Esophagus squamous epithelium (tissue), 5 donors: Measurements from ENCODE around the gene POLN. TPM values are rescaled to one million over a fixed set of nuclear protein-coding genes. Genes with fewer than 3 reads are reported as not detected.

Source experiments
- DNase-seq: peaks from one replicate; lab custom pipeline; 2025; lab: John Stamatoyannopoulos, UW
- H3K27ac ChIP-seq, 4 donors: fragments of 200-600 bp; sonication (generic); one replicate each; pipeline ENCODE4 v1.5.1; 2016 to 2019; ENCODE audit warnings: mild to moderate bottlenecking in 1 of 4
- H3K27me3 ChIP-seq, 4 donors: fragments of 200-600 bp; sonication (generic); 1 replicate in 3 of 4; 2 replicates in 1 of 4; pipeline versions ENCODE4 v1.5.1 to v1.6.0; 2017 to 2021; ENCODE audit warnings: antibody characterized with exemption in 1 of 4
- H3K36me3 ChIP-seq, 3 donors: fragments of 200-600 bp; sonication (generic); one replicate each; pipeline ENCODE4 v1.5.1; 2016 to 2019
- H3K4me1 ChIP-seq, 3 donors: fragments of 200-600 bp; sonication (generic); one replicate each; pipeline ENCODE4 v1.5.1; 2017 to 2019
- H3K4me3 ChIP-seq, 4 donors: fragments of 200-600 bp; sonication (generic); 1 replicate in 3 of 4; 2 replicates in 1 of 4; pipeline ENCODE4 v1.5.1; 2016 to 2019; ENCODE audit warnings: mild to moderate bottlenecking in 2 of 4, moderate library complexity in 1 of 4
- H3K9me3 ChIP-seq, 3 donors: fragments of 200-600 bp; sonication (generic); one replicate each; pipeline ENCODE4 v1.5.1; 2016 to 2019
- CTCF ChIP-seq, 6 experiments: fragments of 450-650 bp in 4 of 6; fragments of 200-600 bp in 2 of 6; sonication (generic) in 2 of 6; IDR thresholded peaks; one replicate each; pipeline ENCODE4 v1.5.1; 2016 to 2019; ENCODE audit warnings: antibody characterized with exemption in 6 of 6, mild to moderate bottlenecking in 4 of 6, moderate library complexity in 4 of 6
- POLR2A ChIP-seq, 4 donors: fragments of 450-650 bp; IDR thresholded peaks; one replicate each; pipeline ENCODE4 v1.6.1; 2017; ENCODE audit warnings: antibody characterized with exemption in 4 of 4, mild to moderate bottlenecking in 4 of 4, moderate library complexity in 3 of 4
- WGBS, 2 donors: methylation state at CpG; one replicate each; pipeline ENCODE4 v1.1.5; 2018; 5-methylcytosine and 5-hydroxymethylcytosine counted together
- intact Hi-C: fragments of 100-400 bp; cut with DNase I; formaldehyde crosslinking; loops from one replicate; pipeline ENCODE4 v1.15.0; 2022
- total RNA-seq, 4 donors: library from RNA; depleted of rRNA; stranded (reverse); fragments of >200 nt; gene quantifications; one replicate each; pipeline ENCODE4 v1.1.0, GENCODE V29; 2016
- donor health status: DM: yes; HTN: yes; CAD: no.

Gene POLN
- total RNA-seq, 4 donors from 2014 or later: 0.19 to 1.5 (median 1.2) TPM

DNA sequence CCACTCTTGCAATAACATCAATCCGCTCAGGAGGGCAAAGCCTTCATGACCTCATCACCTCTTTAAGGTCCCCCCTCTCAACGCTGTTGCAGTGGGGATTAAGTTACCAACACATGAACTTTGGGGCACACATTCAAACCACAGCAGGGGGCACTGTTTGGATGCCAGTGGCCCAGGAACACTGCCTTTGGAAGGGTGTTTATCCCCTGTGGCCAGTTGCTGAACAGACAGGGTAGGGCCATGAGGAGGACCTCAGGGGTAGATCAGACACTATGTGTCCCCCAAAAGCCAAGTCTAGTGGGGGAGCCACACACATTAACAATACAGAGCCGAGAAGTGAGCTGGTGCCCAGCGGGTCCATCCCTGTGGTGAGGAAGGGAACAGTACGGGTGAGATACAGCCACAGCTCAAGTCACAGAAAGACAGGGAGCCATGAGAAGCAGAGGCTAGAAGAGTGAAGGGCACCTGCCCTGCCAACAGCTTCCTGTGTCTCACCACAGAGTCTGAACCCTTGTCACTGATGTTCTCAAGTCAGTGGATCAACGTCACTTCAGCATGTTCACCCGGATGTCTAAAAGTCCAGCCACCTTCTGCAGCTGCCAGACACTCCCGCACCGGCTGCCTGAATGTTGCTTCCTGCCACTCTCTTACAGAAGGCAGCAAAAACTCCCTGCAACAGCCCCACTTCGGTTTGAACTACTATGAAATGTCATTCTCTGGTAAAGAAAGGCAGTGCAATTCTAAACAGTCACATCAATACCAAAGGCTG, 39.8 kb upstream of the POLN start:
- Histone ChIP-seq H3K9me3 (no peaks in the 10 kb centered on the region), H3K36me3 (no peaks in the 10 kb centered on the region), H3K4me3 (no peak overlapping the region), H3K27ac (peak overlapping the region in 2 of 4 donors; percentile 51 to 73), H3K4me1 (no peaks in the 10 kb centered on the region), H3K27me3 (no peaks in the 10 kb centered on the region)
- WGBS, 2 donors: 56 to 90% methylated on average over 6 to 7 of the region's 10 CpGs
- intact Hi-C loops: no loop called here
- DNase-seq: no peak
- TF ChIP-seq POLR2A (IDR thresholded peaks at IDR 0.05): peak in 1 of 4 donors; percentile 55
- peak in 1 of 6 experiments; percentile 6 for TF ChIP-seq CTCF (IDR thresholded peaks at IDR 0.05)

DNA sequence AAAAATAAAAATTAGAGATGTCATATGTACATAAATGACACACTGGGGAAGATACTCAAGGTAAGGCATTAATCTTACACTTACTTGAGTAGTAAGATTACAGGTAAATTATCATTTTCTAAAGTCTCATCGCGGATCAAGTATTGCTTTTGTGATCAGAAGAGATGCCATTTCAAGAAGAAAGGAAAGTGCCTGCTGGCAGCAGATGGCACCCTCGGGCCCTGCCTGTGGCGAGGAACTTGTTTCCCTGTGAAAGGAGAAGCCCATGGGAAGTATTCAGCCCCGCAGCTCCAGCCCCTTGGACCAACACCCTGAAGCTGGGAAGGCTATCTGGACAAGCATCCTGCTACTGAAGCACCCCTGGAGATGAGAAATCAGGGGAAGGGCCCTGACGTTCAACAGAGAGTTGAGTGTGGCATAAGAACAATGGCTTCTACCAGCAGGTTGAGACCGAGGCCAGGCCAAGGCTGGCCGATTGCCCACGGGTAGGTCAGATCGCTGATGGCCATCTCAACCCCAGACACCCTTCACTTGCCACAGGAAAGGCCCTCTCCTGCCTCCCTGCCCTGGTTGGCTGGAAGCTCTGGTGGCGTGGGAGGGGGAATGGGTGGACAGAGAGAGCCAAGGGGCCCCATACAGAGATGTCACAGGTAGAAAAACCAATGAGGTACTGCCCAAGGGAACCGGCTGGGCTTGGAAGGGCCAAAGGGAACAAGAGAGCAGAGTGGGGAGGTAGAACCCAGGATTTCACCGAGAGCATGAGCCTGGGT, 38.8 kb upstream of the POLN start:
- Histone ChIP-seq H3K4me3 (no peak overlapping the region), H3K27ac (peak overlapping the region in 2 of 4 donors; percentile 51 to 73), H3K36me3 (no peaks in the 10 kb centered on the region), H3K4me1 (no peaks in the 10 kb centered on the region), H3K9me3 (no peaks in the 10 kb centered on the region), H3K27me3 (no peaks in the 10 kb centered on the region)
- intact Hi-C loops: no loop called here
- no peak for DNase-seq
- WGBS, 2 donors: 81 to 84% methylated on average over 6 to 13 of the region's 13 CpGs
- no peak for TF ChIP-seq CTCF (IDR thresholded peaks at IDR 0.05)
- TF ChIP-seq POLR2A (IDR thresholded peaks at IDR 0.05): no peak

DNA sequence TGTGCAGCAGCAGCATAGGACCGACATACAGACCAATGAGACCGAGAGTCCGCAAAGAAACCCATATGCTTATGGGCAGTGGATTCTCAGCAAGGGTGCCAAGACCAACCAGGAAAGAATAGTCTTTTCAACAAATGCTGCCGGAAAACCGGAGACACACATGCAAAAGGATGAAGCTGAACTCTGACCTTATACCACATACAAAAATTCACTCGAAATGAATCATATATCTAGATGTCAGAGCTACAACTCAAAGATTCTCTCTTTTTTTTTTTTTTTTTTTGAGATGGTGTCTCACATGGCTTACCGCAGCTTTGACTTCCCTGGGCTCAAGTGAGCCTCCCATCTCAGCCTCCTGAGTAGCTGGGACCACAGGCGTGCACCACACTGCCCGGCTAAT, 36.0 kb upstream of the POLN start:
- H3K4me1 ChIP-seq: no peaks in the 10 kb centered on the region
- H3K9me3 ChIP-seq: no peaks in the 10 kb centered on the region
- WGBS, 2 donors: 84 to 92% methylated on average over 7 to 9 of the region's 9 CpGs
- H3K27ac ChIP-seq: no peak overlapping the region
- H3K36me3 ChIP-seq: peaks cover 0 to 2% (median 0%) of the 10 kb centered on the region in 3 donors
- DNase-seq: no peak
- intact Hi-C loops: no loop called here
- TF ChIP-seq POLR2A (IDR thresholded peaks at IDR 0.05) (no peak), CTCF (IDR thresholded peaks at IDR 0.05) (no peak)
- H3K4me3 ChIP-seq: no peak overlapping the region
- no peaks in the 10 kb centered on the region for H3K27me3 ChIP-seq

- H3K4me3 ChIP-seq: no peak overlapping the region
- WGBS, 2 donors: 88 to 93% methylated on average over 29 to 30 of the region's 30 CpGs
- no peaks in the 10 kb centered on the region for H3K4me1 ChIP-seq
- H3K36me3 ChIP-seq: peaks cover 0 to 12% (median 0%) of the 10 kb centered on the region in 3 donors
- TF ChIP-seq CTCF (IDR thresholded peaks at IDR 0.05): no peak
- no peak for DNase-seq
- no peaks in the 10 kb centered on the region for H3K27me3 ChIP-seq
- H3K27ac ChIP-seq: no peak overlapping the region
- intact Hi-C loops: no loop called here
- H3K9me3 ChIP-seq: no peaks in the 10 kb centered on the region
Measured at GRCh38 chr4:2276581-2277325, 34.8 kb upstream of the POLN start.
